Stimulated activated CD4-positive, alpha-beta T cell treated with anti-CD3 and anti-CD28 coated beads, Interleukin-2, amount 100 ng/mL, for 48 hours (primary cell): ENCODE results near the gene HNRNPAB.
A peak's percentile ranks its signal among the peaks of the same experiment; 100 is the strongest.
"Not testable (repeated sequence)": the region's sequence is repeated elsewhere in the genome, so short reads cannot be mapped to it uniquely, and the experiment has no call there.

Source experiments
- DNase-seq, 2 donors: peaks; one replicate each; pipeline ENCODE4 v3.0.0-alpha.2; 2020

HNRNPAB gene

GRCh38 chr5:178232124-178232919 is 28.0 kb downstream of the HNRNPAB start, which contains the start of gene PHYKPL:
TSS of gene PHYKPL (minus strand) at chr5:178232802. CDS start at chr5:178232550, 252 bp downstream.
- peak; percentile 64 to 65 for DNase-seq

- DNase-seq, result no peak
Observed at GRCh38 chr5:178232920-178233429, 28.6 kb downstream of the HNRNPAB start.

- no peak for DNase-seq
Observed at GRCh38 chr5:178234121-178234749, 29.9 kb downstream of the HNRNPAB start.

- DNase-seq, result peak; percentile 75 to 80
Observed at GRCh38 chr5:178234750-178235587, 30.6 kb downstream of the HNRNPAB start.

- DNase-seq, result no peak
Observed at GRCh38 chr5:178235588-178235974, 31.2 kb downstream of the HNRNPAB start.

- no peak for DNase-seq
Observed at GRCh38 chr5:178236126-178236525, 31.8 kb downstream of the HNRNPAB start.

GRCh38 chr5:178236679-178237078 is 32.3 kb downstream of the HNRNPAB start:
- no peak for DNase-seq

- no peak for DNase-seq
Observed at GRCh38 chr5:178237431-178238312, 33.3 kb downstream of the HNRNPAB start.

- no peak for DNase-seq
Observed at GRCh38 chr5:178238313-178238635, 33.9 kb downstream of the HNRNPAB start.

- DNase-seq, result no peak
Observed at GRCh38 chr5:178238711-178239592, 34.6 kb downstream of the HNRNPAB start.

- not testable (repeated sequence) for DNase-seq
Observed at GRCh38 chr5:178239626-178240301, 35.4 kb downstream of the HNRNPAB start.

- no peak for DNase-seq
Observed at GRCh38 chr5:178240341-178240741, 36.0 kb downstream of the HNRNPAB start.

- no peak for DNase-seq
Observed at GRCh38 chr5:178240766-178241165, 36.4 kb downstream of the HNRNPAB start.

GRCh38 chr5:178241231-178241663 is 36.9 kb downstream of the HNRNPAB start:
- no peak for DNase-seq

GRCh38 chr5:178241688-178242231 is 37.4 kb downstream of the HNRNPAB start:
- no peak for DNase-seq

GRCh38 chr5:178242416-178242815 is 38.1 kb downstream of the HNRNPAB start:
- no peak for DNase-seq

- no peak for DNase-seq
Observed at GRCh38 chr5:178244576-178244975, 40.2 kb downstream of the HNRNPAB start.

GRCh38 chr5:178245389-178245788 is 41.1 kb downstream of the HNRNPAB start:
- no peak for DNase-seq

- no peak for DNase-seq
Observed at GRCh38 chr5:178246624-178247279, 42.4 kb downstream of the HNRNPAB start.
